ENCODE measurements around the gene CASP8.
A peak's percentile ranks its signal among the peaks of the same experiment; 100 is the strongest.

CASP8 gene

GRCh38 chr2:201223089-201224073, 37.0 kb upstream of the CASP8 start:
- FAIRE-seq (no peak), DNase-seq (ENCODE audit: insufficient read length, low spot score) (no peak)

GRCh38 chr2:201228271-201228911, 31.9 kb upstream of the CASP8 start:
- FAIRE-seq (no peak), DNase-seq (ENCODE audit: insufficient read length, low spot score) (no peak)
- TF ChIP-seq CTCF (IDR thresholded peaks at IDR 0.05; ENCODE audit: insufficient read depth, missing control alignments): no peak

More at GRCh38 chr2:201223089-201224073, 37.0 kb upstream of the CASP8 start:
- TF ChIP-seq CTCF (IDR thresholded peaks at IDR 0.05; ENCODE audit: insufficient read depth, missing control alignments): no peak

GRCh38 chr2:201228912-201229290, 31.4 kb upstream of the CASP8 start:
- DNase-seq (ENCODE audit: insufficient read length, low spot score): no peak
- no peak for FAIRE-seq
- TF ChIP-seq CTCF (IDR thresholded peaks at IDR 0.05; ENCODE audit: insufficient read depth, missing control alignments): no peak

- TF ChIP-seq CTCF (IDR thresholded peaks at IDR 0.05; ENCODE audit: insufficient read depth, missing control alignments): peak; percentile 86
- FAIRE-seq: no peak
- peak; percentile 55 for DNase-seq (ENCODE audit: insufficient read length, low spot score)
Observed at GRCh38 chr2:201231781-201232466, 28.4 kb upstream of the CASP8 start.

GRCh38 chr2:201232467-201232815, 27.9 kb upstream of the CASP8 start:
- TF ChIP-seq CTCF (IDR thresholded peaks at IDR 0.05; ENCODE audit: insufficient read depth, missing control alignments): no peak
- FAIRE-seq: no peak

GRCh38 chr2:201233192-201233811, 27.0 kb upstream of the CASP8 start:
- no peak for TF ChIP-seq CTCF (IDR thresholded peaks at IDR 0.05; ENCODE audit: insufficient read depth, missing control alignments)
- DNase-seq (ENCODE audit: insufficient read length, low spot score) (no peak), FAIRE-seq (no peak)

More at GRCh38 chr2:201232467-201232815, 27.9 kb upstream of the CASP8 start:
- no peak for DNase-seq (ENCODE audit: insufficient read length, low spot score)

Measured in D721Med (cell line).